ENCODE results near the gene MYLK.
"Not testable (repeated sequence)": the region's sequence is repeated elsewhere in the genome, so short reads cannot be mapped to it uniquely, and the experiment has no call there.

Gene MYLK

DNA sequence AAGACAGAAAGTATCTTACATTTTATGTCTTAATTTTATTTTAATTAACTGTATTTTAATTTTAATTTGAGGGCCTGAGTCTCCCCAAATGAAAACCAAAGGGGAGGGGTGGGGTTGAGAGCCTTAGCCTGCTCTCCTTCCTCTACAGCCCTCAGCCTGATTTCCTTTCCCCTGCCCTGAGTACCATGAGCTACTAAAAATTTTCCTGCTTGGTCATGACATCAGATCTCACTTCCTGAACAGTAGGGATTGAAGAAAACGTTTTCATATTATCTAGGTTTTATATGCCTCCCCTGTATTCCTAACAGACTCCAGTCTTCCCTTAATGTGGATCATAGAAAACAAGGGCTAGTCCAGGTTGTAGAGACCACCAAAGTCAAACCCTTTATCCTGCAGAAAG, 133.9 kb downstream of the MYLK start:
- ATAC-seq: no peak

DNA sequence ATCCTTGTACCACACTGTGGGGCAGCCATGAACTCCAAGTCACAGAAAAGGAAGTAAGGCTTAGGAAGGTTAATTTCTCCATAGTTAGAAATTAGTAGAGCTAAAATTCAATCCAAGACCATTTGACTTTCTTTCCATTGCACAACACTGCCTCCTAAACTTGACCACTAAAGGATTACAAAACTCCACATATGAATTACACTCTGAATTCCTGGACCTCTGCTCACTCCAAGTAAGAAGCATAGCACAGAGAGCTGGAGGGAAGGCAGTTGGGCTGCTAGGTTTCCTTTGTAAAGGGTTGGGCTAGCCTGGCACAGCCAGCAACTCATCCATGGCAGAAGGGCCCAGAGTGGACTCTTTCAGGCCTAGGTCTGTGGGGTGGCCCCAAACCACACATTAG, 134.4 kb downstream of the MYLK start:
- DNase-seq (no peak), ATAC-seq (no peak)
- no peak overlapping the region for H3K4me3 Mint-ChIP-seq
- no peaks in the 10 kb centered on the region for H3K9me3 Mint-ChIP-seq
- no peaks in the 10 kb centered on the region for H3K4me1 Mint-ChIP-seq
- no peak overlapping the region for H3K27ac Mint-ChIP-seq
- no peaks in the 10 kb centered on the region for H3K27me3 Mint-ChIP-seq

More for the DNA sequence above, 133.9 kb downstream of the MYLK start:
- peaks cover 4% of the 10 kb centered on the region for H3K27me3 Mint-ChIP-seq
- no peak overlapping the region for H3K4me3 Mint-ChIP-seq
- no peaks in the 10 kb centered on the region for H3K4me1 Mint-ChIP-seq
- no peaks in the 10 kb centered on the region for H3K9me3 Mint-ChIP-seq
- no peak overlapping the region for H3K27ac Mint-ChIP-seq
- DNase-seq: no peak

GRCh38 chr3:123745184-123745855, 138.8 kb downstream of the MYLK start:
- Mint-ChIP-seq H3K4me3 (no peak overlapping the region), H3K27ac (no peak overlapping the region), H3K27me3 (no peaks in the 10 kb centered on the region), H3K9me3 (no peaks in the 10 kb centered on the region), H3K4me1 (no peaks in the 10 kb centered on the region)
- ATAC-seq (no peak), DNase-seq (no peak)

DNA sequence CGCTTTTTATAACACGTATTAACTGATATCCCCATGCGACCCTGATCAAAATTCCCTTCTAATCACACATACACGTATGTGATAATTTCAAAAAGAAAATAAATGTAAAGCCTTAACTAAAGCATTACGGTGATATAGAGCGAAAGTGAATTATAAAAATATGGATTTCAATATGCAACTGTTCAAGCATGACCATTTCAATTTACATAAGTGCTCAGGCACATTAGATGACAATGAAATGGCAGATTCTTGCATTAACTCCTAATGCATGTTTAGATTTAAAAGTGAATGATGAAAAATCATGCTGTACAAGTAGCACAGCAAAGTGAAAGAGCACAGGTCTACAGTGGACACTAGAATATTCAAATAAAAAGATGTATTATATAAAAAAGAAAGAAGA, 140.1 kb downstream of the MYLK start:
- DNase-seq: no peak
- no peak overlapping the region for H3K27ac Mint-ChIP-seq
- no peaks in the 10 kb centered on the region for H3K27me3 Mint-ChIP-seq

GRCh38 chr3:123743121-123743520, 141.0 kb downstream of the MYLK start:
- H3K27ac Mint-ChIP-seq: no peak overlapping the region
- H3K9me3 Mint-ChIP-seq: no peaks in the 10 kb centered on the region
- ATAC-seq (no peak), DNase-seq (no peak)
- no peaks in the 10 kb centered on the region for H3K4me1 Mint-ChIP-seq
- no peak overlapping the region for H3K4me3 Mint-ChIP-seq
- no peaks in the 10 kb centered on the region for H3K27me3 Mint-ChIP-seq

More for the DNA sequence above, 140.1 kb downstream of the MYLK start:
- Mint-ChIP-seq H3K9me3 (no peaks in the 10 kb centered on the region), H3K4me1 (no peaks in the 10 kb centered on the region), H3K4me3 (no peak overlapping the region)
- no peak for ATAC-seq

GRCh38 chr3:123741041-123741511, 143.1 kb downstream of the MYLK start:
- no peak for ATAC-seq
- no peak for DNase-seq
- Mint-ChIP-seq H3K4me1 (no peaks in the 10 kb centered on the region), H3K9me3 (no peaks in the 10 kb centered on the region), H3K27ac (no peak overlapping the region), H3K27me3 (no peaks in the 10 kb centered on the region), H3K4me3 (no peak overlapping the region)

GRCh38 chr3:123740391-123740822, 143.7 kb downstream of the MYLK start:
- Mint-ChIP-seq H3K4me3 (no peak overlapping the region), H3K27me3 (no peaks in the 10 kb centered on the region)
- DNase-seq: no peak

GRCh38 chr3:123739754-123740153, 144.4 kb downstream of the MYLK start:
- H3K27ac Mint-ChIP-seq: no peak overlapping the region
- H3K4me1 Mint-ChIP-seq: no peaks in the 10 kb centered on the region
- DNase-seq: no peak
- ATAC-seq: no peak
- H3K9me3 Mint-ChIP-seq: no peaks in the 10 kb centered on the region
- H3K4me3 Mint-ChIP-seq: no peak overlapping the region
- H3K27me3 Mint-ChIP-seq: no peaks in the 10 kb centered on the region

More at GRCh38 chr3:123740391-123740822, 143.7 kb downstream of the MYLK start:
- Mint-ChIP-seq H3K4me1 (no peaks in the 10 kb centered on the region), H3K27ac (no peak overlapping the region), H3K9me3 (no peaks in the 10 kb centered on the region)
- no peak for ATAC-seq

DNA sequence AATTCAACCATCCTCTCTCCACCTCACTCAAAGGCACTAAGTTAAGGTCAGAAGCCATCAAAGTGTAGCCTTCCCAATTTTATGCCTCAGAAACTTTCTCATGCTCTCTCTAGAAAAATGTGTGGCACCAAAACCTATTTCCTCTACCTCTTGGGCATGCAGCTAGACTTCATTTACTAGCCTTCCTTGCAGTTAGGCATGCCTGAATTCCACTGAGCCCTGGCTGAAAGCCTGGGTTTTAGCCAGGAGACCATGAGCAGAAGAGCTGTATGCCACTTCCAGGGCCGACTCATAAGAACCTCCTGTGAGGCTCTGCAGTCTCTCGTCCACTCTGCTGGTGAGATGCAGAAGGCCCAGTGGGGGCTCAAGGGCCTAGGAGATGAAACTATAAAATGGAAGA, 145.0 kb downstream of the MYLK start:
- DNase-seq (no peak), ATAC-seq (no peak)
- H3K9me3 Mint-ChIP-seq: no peaks in the 10 kb centered on the region
- H3K4me3 Mint-ChIP-seq: no peak overlapping the region
- no peak overlapping the region for H3K27ac Mint-ChIP-seq
- H3K27me3 Mint-ChIP-seq: no peaks in the 10 kb centered on the region
- H3K4me1 Mint-ChIP-seq: no peaks in the 10 kb centered on the region

DNA sequence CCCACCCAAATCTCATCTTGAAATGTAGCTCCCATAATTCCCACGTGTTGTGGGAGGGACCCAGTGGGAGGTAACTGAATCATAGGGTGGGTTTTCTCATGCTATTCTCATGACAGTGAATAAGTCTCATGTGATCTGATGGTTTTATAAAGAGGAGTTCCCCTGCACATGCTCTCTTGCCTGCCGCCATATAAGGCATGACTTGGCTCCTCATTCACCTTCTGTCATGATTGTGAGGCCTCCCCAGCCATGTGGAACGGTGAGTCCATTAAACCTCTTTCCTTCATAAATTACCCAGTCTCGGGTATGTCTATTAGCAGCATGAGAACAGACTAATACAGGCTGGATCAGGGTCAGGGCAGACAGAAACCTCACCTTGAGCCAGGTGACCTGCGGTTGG, 145.6 kb downstream of the MYLK start:
- not testable (repeated sequence) for H3K9me3 Mint-ChIP-seq, H3K4me1 Mint-ChIP-seq, H3K27ac Mint-ChIP-seq, H3K27me3 Mint-ChIP-seq, H3K4me3 Mint-ChIP-seq, DNase-seq, ATAC-seq

DNA sequence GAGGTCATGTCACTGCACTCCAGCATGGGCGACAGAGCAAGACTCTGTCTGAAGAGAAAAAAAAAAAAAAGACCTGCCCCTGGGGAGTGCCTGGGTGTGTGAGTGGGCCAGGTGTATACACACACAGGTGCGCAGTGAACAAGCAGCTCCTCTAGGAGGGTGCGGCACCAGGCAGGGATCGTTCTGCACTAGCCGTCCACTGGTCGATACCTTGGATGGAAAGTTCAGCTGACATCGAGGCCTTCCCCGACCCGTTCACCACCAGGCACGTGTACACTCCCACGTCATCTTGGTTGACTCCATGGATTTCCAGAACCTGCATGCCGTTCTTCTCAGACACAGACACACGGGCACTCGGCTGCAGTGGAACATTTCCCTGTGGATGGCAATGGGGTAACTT, 147.0 kb downstream of the MYLK start:
- Mint-ChIP-seq H3K27ac (no peak overlapping the region), H3K9me3 (no peaks in the 10 kb centered on the region), H3K4me1 (no peaks in the 10 kb centered on the region), H3K27me3 (no peaks in the 10 kb centered on the region), H3K4me3 (no peak overlapping the region)
- ATAC-seq (no peak), DNase-seq (no peak)

DNA sequence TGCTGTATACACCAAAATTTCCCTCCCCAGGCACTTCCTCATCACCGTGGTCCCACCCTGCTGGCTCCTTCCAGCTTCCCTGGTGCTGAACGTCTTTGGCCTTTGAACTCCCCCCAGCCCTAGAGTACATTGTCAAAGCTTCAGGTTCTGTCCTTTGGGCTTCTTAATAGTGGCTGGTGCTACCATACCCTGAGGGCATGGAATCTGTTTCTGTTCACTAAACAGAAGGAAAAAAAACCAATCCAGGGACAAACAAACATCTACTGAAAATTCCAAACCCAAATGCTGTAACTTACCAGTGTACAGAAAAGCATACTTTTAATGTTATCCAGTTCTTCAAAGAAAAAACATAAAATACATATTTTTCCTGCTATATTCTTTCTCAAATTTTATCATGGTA, 148.7 kb downstream of the MYLK start:
- no peaks in the 10 kb centered on the region for H3K9me3 Mint-ChIP-seq

GRCh38 chr3:123734527-123734902, 149.6 kb downstream of the MYLK start:
- Mint-ChIP-seq H3K4me3 (no peak overlapping the region), H3K27me3 (no peaks in the 10 kb centered on the region), H3K27ac (no peak overlapping the region), H3K9me3 (no peaks in the 10 kb centered on the region), H3K4me1 (no peaks in the 10 kb centered on the region)
- ATAC-seq (no peak), DNase-seq (no peak)

More for the DNA sequence above, 148.7 kb downstream of the MYLK start:
- ATAC-seq (no peak), DNase-seq (no peak)
- H3K4me3 Mint-ChIP-seq: no peak overlapping the region
- H3K27me3 Mint-ChIP-seq: no peaks in the 10 kb centered on the region
- no peak overlapping the region for H3K27ac Mint-ChIP-seq
- no peaks in the 10 kb centered on the region for H3K4me1 Mint-ChIP-seq

DNA sequence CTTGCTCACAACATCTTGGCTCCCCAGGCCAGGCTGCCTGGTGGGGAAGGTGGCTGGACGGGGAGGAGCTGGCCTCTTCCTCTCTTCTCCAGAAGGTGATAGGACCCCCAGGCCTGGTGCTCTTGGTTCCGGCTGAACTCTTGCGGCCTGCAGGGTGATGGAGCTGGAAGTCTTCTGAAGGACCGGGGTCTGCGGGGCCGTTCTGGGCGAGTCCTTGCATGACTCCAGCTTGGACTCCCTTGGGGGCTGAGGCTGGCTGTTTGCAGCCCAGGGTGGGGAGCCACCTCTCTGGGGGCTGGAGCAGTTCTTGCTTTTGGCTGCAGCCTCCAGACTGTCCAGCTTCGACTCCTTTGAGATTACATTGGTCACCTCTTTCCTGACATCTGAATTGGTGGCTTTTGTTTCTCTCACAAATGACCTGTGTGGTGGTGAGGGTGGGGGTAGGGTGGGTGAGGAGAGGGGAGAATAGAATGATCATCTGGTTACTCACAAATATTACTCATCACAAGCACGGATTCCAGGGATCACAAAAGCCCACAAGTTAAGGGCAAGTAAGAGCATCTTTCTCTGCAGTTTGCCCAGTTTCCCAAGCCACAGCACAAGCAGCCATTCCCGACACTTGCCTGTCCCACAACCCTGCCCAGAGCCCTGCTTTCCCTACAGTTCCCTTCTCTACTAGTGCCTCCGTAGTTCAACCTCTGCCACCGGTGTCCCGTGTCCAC, 150.2 kb downstream of the MYLK start:
- Mint-ChIP-seq H3K4me1 (no peaks in the 10 kb centered on the region), H3K9me3 (no peaks in the 10 kb centered on the region), H3K27me3 (no peaks in the 10 kb centered on the region), H3K4me3 (no peak overlapping the region), H3K27ac (peak overlapping the region in 1 of 2 donors; percentile 5)
- ATAC-seq (no peak), DNase-seq (no peak)

DNA sequence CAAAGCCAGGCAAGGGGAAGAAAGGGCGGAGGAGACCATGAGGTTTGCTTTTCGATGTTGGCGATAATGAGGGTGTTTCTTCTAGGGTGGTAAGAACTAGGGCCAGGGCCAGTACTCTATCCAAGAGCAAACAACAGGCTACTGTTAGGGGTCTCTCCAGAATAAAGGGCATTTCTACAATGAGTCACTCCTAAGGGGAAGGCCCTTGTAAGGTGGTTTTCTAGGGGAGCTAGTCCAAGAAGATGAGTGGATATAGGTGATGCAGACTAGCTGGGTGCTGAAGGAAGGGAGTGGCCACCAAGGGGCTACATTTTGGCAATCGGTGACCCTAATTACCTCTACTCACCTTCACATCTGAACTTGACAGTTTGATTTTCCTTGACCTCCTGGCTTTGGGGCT, 150.8 kb downstream of the MYLK start:
- H3K27me3 Mint-ChIP-seq: no peaks in the 10 kb centered on the region
- H3K9me3 Mint-ChIP-seq: no peaks in the 10 kb centered on the region
- H3K27ac Mint-ChIP-seq: peak overlapping the region in 1 of 2 donors; percentile 86
- no peak for ATAC-seq
- DNase-seq: no peak
- no peak overlapping the region for H3K4me3 Mint-ChIP-seq
- no peaks in the 10 kb centered on the region for H3K4me1 Mint-ChIP-seq

DNA sequence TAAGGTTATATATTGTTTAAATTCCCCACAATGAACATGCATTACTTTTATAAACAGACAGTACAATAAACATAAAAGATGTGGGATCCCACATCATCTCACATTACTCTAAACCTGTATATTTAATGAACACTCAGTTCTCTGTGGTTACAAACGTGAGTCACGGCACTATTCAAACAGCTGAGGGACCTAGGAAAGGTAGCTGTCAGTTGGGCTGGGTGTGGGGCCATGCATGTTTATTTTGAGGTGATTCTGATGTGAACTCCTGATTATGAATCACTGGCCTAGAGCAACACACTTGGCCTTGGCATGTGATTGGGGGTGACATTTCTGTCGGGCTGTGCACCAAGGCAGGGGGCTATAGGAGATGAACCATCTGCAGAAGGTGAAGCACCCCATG, 151.7 kb downstream of the MYLK start:
- Mint-ChIP-seq H3K4me1 (no peaks in the 10 kb centered on the region), H3K27me3 (peaks cover 4% of the 10 kb centered on the region)
- ATAC-seq: peak; percentile 69

More for the DNA sequence above, 151.7 kb downstream of the MYLK start:
- no peaks in the 10 kb centered on the region for H3K9me3 Mint-ChIP-seq
- H3K4me3 Mint-ChIP-seq: no peak overlapping the region
- H3K27ac Mint-ChIP-seq: no peak overlapping the region
- no peak for DNase-seq

Measured in stimulated activated naive CD8-positive, alpha-beta T cell treated with anti-CD3 and anti-CD28 coated beads, Interleukin-15, amount 100 ng/mL, for 72 hours (primary cell).